ENCODE measurements around the gene DNAH6.

DNA sequence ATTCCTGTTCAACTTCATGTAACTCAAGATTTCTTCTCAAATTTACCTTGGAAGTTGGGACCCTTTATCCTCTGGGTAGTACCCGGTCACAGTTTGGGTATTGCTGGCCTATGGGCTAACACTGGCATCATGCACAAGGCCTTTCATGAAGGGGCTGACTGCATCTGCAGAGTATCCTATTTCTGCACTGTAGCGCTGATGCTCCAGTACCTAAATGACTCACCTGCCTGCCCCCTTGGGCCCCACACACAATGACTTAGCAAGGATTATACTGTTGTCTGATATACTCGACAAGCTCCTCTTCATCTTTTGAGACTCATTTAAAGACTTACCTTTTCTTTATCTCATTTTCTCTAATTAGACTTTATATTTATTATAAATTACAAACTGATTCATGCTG lies 39.9 kb downstream of the DNAH6 start:
- TF ChIP-seq, protein P1, sequence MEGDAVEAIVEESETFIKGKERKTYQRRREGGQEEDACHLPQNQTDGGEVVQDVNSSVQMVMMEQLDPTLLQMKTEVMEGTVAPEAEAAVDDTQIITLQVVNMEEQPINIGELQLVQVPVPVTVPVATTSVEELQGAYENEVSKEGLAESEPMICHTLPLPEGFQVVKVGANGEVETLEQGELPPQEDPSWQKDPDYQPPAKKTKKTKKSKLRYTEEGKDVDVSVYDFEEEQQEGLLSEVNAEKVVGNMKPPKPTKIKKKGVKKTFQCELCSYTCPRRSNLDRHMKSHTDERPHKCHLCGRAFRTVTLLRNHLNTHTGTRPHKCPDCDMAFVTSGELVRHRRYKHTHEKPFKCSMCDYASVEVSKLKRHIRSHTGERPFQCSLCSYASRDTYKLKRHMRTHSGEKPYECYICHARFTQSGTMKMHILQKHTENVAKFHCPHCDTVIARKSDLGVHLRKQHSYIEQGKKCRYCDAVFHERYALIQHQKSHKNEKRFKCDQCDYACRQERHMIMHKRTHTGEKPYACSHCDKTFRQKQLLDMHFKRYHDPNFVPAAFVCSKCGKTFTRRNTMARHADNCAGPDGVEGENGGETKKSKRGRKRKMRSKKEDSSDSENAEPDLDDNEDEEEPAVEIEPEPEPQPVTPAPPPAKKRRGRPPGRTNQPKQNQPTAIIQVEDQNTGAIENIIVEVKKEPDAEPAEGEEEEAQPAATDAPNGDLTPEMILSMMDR (conservative IDR thresholded peaks at IDR 0.05 in 1 of 2, IDR thresholded peaks at IDR 0.05 in 1 of 2; ENCODE audit: extremely low read depth in 1 of 2, insufficient read depth in 1 of 2, low read depth in 1 of 2, low read length in 2 of 2): no peak
- TF ChIP-seq EZH2 (IDR thresholded peaks at IDR 0.05; ENCODE audit: borderline replicate concordance, low read length): no peak

Measured in mammary epithelial cell (primary cell).